MM.1S (cell line): ENCODE data around the gene ZSCAN25.
"Not testable (repeated sequence)": the region's sequence is repeated elsewhere in the genome, so short reads cannot be mapped to it uniquely, and the experiment has no call there.

Experiments used
- DNase-seq: peaks from one replicate; pipeline ENCODE4 v3.0.0-alpha.2; 2015
- H2AFZ ChIP-seq: fragments of 300-600 bp; sonication (generic); 2 replicates; pipeline ENCODE4 v1.6.0; 2016; ENCODE audit warnings: antibody characterized with exemption, low read length
- H3F3A ChIP-seq: fragments of 300-600 bp; sonication (generic); 2 replicates; pipeline ENCODE4 v1.6.1; 2016; ENCODE audit warnings: mild to moderate bottlenecking, antibody characterized with exemption, low read length, moderate library complexity, mixed read lengths; ENCODE audit not compliant: insufficient read depth
- H3K27ac ChIP-seq: fragments of 300-600 bp; sonication (generic); 2 replicates; pipeline ENCODE4 v1.5.1; 2016; ENCODE audit warnings: mild to moderate bottlenecking, low read length
- H3K27me3 ChIP-seq: fragments of 300-600 bp; sonication (generic); replicated peaks from 2 replicates; pipeline ENCODE4 v1.6.0; 2016; ENCODE audit warnings: low read length; ENCODE audit not compliant: insufficient read depth
- H3K36me3 ChIP-seq: fragments of 300-600 bp; sonication (generic); replicated peaks from 2 replicates; pipeline ENCODE4 v1.6.1; 2016; ENCODE audit warnings: mild to moderate bottlenecking, low read length, mixed read lengths; ENCODE audit not compliant: insufficient read depth
- H3K4me1 ChIP-seq: fragments of 300-600 bp; sonication (generic); 2 replicates; pipeline ENCODE4 v1.6.1; 2016; ENCODE audit warnings: low read length, mixed read lengths
- H3K4me2 ChIP-seq: fragments of 300-600 bp; sonication (generic); 2 replicates; pipeline ENCODE4 v1.6.0; 2016; ENCODE audit warnings: low read depth, low read length
- H3K4me3 ChIP-seq: fragments of 300-600 bp; sonication (generic); 2 replicates; pipeline ENCODE4 v1.5.1; 2016; ENCODE audit warnings: low read length, mixed read lengths
- H3K79me2 ChIP-seq: fragments of 300-600 bp; sonication (generic); 2 replicates; pipeline ENCODE4 v1.6.1; 2016; ENCODE audit warnings: mixed run types, low read length, mixed read lengths
- H3K9ac ChIP-seq: fragments of 300-600 bp; sonication (generic); 2 replicates; pipeline ENCODE4 v1.6.1; 2016; ENCODE audit warnings: low read length, mixed read lengths
- H3K9me2 ChIP-seq: fragments of 300-600 bp; sonication (generic); replicated peaks from 2 replicates; pipeline ENCODE4 v1.6.1; 2016; ENCODE audit warnings: mild to moderate bottlenecking, low read length, mixed read lengths; ENCODE audit not compliant: insufficient read depth
- H3K9me3 ChIP-seq: fragments of 300-600 bp; sonication (generic); replicated peaks from 2 replicates; pipeline ENCODE4 v1.6.1; 2016; ENCODE audit warnings: mild to moderate bottlenecking, low read length, mixed read lengths; ENCODE audit not compliant: insufficient read depth
- H4K20me1 ChIP-seq: fragments of 300-600 bp; sonication (generic); 2 replicates; pipeline ENCODE4 v1.6.1; 2016; ENCODE audit warnings: mild to moderate bottlenecking, low read length, moderate library complexity, mixed read lengths; ENCODE audit not compliant: insufficient read depth
- EZH2 ChIP-seq: fragments of 300-600 bp; sonication (generic); optimal IDR thresholded peaks from 2 replicates; pipeline ENCODE3; 2017; ENCODE audit warnings: low read depth, mild to moderate bottlenecking, antibody characterized with exemption, low read length, mixed read lengths
- EZH2phosphoT487 ChIP-seq: fragments of 300-600 bp; sonication (generic); IDR thresholded peaks from 2 replicates; pipeline ENCODE4 v1.6.1; 2018; ENCODE audit warnings: antibody characterized with exemption, low read length
- TF ChIP-seq, protein P1 (sequence below): fragments of 300-600 bp; sonication (generic); IDR thresholded peaks from 2 replicates; pipeline ENCODE4 v1.5.1; 2016; ENCODE audit warnings: antibody characterized with exemption, low read length, mixed read lengths

ZSCAN25 gene

DNA sequence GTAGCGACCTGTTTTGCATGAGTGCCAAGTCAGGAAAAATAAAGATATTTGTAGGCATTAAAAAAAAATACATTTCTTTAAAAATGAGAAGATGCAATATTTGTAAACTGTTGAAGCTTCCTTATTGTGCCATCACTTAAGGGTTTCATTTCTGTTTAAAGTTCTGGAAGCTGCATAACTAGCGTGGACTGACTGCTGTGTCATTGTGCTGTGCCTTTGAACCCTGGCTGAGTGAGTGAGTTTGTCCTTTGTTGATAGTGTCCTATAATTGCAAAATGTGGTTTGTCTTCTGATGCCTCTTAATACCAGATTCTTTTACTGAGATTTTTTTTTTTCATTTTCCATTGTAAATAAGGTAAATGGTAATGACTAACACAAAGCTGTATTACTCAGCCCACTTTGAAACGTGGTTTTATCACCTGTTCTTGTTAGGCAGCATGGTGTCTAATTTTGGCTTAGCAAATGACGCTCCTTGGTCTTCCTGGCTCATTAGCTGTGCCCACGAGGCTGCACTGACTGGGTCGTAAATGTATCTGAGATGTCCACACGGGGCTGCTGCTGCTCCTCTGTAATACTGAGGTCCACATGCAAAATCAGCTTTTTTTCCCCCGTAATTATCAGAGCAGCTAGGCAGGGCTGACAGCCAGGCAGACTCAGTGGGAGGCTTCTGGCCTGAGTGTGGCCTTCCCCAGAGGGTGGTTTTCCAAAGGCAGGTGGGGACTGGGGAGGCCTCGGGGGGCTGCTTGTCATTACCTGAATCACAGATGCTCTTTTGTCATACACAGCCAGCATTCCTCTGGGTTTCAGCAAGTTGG lies 14.8 kb downstream of the ZSCAN25 start:
- no peak overlapping the region for H3K4me2 ChIP-seq
- no peaks in the 10 kb centered on the region for H3K9me2 ChIP-seq
- H3K4me3 ChIP-seq: no peak overlapping the region
- no peaks in the 10 kb centered on the region for H3K9me3 ChIP-seq
- H3K4me1 ChIP-seq: no peaks in the 10 kb centered on the region
- no peaks in the 10 kb centered on the region; the same call in 1 of the 2 replicates for H3K36me3 ChIP-seq
- no peak overlapping the region for H3K9ac ChIP-seq
- H3F3A ChIP-seq: no peaks in the 10 kb centered on the region
- H3K27ac ChIP-seq: no peak overlapping the region
- H4K20me1 ChIP-seq: no peaks in the 10 kb centered on the region
- no peak overlapping the region for H2AFZ ChIP-seq
- no peak for DNase-seq
- H3K27me3 ChIP-seq: no peaks in the 10 kb centered on the region
- no peaks in the 10 kb centered on the region for H3K79me2 ChIP-seq
- no peak for TF ChIP-seq EZH2
- TF ChIP-seq EZH2phosphoT487: no peak
- TF ChIP-seq, protein P1, sequence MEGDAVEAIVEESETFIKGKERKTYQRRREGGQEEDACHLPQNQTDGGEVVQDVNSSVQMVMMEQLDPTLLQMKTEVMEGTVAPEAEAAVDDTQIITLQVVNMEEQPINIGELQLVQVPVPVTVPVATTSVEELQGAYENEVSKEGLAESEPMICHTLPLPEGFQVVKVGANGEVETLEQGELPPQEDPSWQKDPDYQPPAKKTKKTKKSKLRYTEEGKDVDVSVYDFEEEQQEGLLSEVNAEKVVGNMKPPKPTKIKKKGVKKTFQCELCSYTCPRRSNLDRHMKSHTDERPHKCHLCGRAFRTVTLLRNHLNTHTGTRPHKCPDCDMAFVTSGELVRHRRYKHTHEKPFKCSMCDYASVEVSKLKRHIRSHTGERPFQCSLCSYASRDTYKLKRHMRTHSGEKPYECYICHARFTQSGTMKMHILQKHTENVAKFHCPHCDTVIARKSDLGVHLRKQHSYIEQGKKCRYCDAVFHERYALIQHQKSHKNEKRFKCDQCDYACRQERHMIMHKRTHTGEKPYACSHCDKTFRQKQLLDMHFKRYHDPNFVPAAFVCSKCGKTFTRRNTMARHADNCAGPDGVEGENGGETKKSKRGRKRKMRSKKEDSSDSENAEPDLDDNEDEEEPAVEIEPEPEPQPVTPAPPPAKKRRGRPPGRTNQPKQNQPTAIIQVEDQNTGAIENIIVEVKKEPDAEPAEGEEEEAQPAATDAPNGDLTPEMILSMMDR: no peak

DNA sequence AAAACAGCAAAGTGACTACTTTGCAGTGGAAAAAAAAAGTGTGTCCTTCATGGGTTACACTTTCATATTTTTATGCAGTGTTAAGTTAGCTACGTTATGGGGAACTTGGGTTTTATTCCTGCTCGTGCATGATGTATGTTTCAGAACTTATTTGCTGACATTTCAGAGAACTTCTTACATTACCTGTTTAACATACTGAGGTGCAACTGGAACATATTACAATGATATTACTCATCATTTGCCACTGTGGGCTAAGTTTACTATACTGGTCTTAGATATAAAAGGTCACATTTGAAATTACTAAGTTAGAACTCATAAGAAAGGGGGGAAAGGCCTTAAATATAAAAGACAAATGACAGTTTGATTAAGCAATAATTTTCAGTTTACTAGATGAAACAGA lies 20.7 kb downstream of the ZSCAN25 start:
- not testable (repeated sequence) for H3K79me2 ChIP-seq, H3K9me2 ChIP-seq, H3K36me3 ChIP-seq, H3K27me3 ChIP-seq, H3K27ac ChIP-seq, H3K4me1 ChIP-seq, DNase-seq, H4K20me1 ChIP-seq, H3F3A ChIP-seq, H3K9ac ChIP-seq, H2AFZ ChIP-seq, H3K4me2 ChIP-seq, H3K4me3 ChIP-seq, H3K9me3 ChIP-seq

DNA sequence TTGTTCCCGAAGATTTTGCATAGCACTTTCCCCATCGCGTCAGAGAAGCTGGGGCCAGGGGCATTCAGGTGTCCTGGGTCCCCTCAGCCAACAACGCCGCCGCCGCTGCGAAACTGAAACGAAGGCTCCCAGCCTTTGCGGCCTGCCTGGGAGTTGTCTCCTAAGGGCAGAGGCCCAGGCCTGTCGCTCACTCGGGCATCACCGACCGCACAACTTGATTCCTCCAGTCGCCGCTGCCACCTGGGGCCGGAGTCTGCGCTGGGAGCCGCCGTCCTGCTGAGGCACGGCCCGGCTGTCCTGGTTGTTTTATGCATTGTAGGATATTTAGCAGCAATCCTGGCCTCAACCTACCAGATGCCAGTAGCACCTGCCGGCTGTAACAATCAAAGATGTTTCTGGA lies 22.0 kb downstream of the ZSCAN25 start:
- Histone ChIP-seq H3K9ac (no peak overlapping the region), H3K27ac (no peak overlapping the region), H3K9me3 (no peaks in the 10 kb centered on the region), H3K79me2 (no peaks in the 10 kb centered on the region), H3K36me3 (no peaks in the 10 kb centered on the region), H3K27me3 (no peaks in the 10 kb centered on the region), H4K20me1 (no peaks in the 10 kb centered on the region), H3F3A (no peaks in the 10 kb centered on the region), H3K9me2 (no peaks in the 10 kb centered on the region), H3K4me3 (no peak overlapping the region), H2AFZ (no peak overlapping the region), H3K4me1 (no peaks in the 10 kb centered on the region), H3K4me2 (no peak overlapping the region)
- no peak for DNase-seq
- TF ChIP-seq EZH2 (no peak), EZH2phosphoT487 (no peak)
- TF ChIP-seq, protein P1: no peak

DNA sequence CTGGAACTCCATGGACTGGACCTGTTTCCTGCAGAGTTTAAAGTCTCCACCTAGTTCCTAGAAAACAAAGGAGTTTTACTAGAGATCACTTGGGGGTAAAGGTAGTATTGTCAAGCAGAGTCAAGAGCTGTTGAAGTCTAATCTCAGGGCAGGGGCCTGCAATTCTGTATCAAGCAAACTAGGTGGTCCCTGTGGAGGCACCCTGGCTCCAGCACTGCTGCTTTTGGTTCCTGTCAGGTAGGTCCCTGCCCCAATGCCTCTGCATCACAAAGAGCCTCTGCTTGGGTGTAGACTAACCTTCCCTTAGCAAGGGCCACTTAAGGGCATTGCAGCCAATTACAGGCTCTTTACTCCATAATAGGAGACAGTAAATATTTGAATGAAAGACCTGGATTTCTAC lies 22.5 kb downstream of the ZSCAN25 start:
- H3K36me3 ChIP-seq: no peaks in the 10 kb centered on the region
- no peak overlapping the region for H3K4me2 ChIP-seq
- no peaks in the 10 kb centered on the region for H3K4me1 ChIP-seq
- no peaks in the 10 kb centered on the region for H3K9me2 ChIP-seq
- no peak overlapping the region for H2AFZ ChIP-seq
- no peak overlapping the region for H3K4me3 ChIP-seq
- no peak overlapping the region for H3K27ac ChIP-seq
- H3K79me2 ChIP-seq: no peaks in the 10 kb centered on the region
- no peak for DNase-seq
- no peak overlapping the region for H3K9ac ChIP-seq
- H3K27me3 ChIP-seq: no peaks in the 10 kb centered on the region
- H3F3A ChIP-seq: no peaks in the 10 kb centered on the region
- TF ChIP-seq EZH2 (no peak), EZH2phosphoT487 (no peak)
- TF ChIP-seq, protein P1: no peak
- H3K9me3 ChIP-seq: no peaks in the 10 kb centered on the region
- H4K20me1 ChIP-seq: no peaks in the 10 kb centered on the region
